ENCODE data around the gene UNK.

DNA sequence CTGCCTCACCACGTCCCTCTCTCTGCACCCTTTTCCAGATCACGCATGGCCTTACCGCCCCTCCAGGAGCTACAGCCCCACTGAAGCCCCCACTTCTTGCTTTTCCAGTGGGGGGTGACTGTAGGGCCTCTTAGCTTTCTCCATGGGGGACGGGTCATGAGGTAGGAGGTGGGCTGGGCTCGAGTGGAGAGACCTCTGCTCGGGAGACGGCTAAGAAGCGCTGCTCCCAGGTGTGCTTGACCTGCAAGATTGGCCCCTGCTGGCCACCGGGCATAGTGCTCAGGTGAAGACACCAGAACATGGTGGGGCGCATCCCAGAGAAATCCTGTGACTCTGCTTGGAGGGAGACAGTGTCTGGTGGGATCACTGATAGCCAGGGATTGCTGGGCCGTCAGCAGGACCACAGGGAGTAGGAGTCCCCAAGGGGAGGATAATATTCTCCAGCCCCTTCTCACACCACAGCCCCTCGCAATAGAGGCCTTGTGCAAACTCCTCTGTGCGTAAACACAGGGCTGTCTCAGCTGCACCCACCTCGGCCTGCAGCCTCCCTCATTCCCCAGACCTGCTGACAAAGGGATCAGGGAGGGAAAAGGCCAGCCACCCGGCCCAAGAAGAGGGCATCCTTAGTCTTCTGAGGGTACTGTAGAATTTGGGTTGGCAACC is 10.7 kb upstream of the UNK start:
- TF ChIP-seq POLR2A (IDR thresholded peaks at IDR 0.05; ENCODE audit: low read length): no peak
- no peak for TF ChIP-seq CBX2 (IDR thresholded peaks at IDR 0.05; ENCODE audit: borderline replicate concordance, low read depth)
- TF ChIP-seq RARB (CRISPR knock-in tag; IDR thresholded peaks at IDR 0.05): no peak
- TF ChIP-seq, protein P1, sequence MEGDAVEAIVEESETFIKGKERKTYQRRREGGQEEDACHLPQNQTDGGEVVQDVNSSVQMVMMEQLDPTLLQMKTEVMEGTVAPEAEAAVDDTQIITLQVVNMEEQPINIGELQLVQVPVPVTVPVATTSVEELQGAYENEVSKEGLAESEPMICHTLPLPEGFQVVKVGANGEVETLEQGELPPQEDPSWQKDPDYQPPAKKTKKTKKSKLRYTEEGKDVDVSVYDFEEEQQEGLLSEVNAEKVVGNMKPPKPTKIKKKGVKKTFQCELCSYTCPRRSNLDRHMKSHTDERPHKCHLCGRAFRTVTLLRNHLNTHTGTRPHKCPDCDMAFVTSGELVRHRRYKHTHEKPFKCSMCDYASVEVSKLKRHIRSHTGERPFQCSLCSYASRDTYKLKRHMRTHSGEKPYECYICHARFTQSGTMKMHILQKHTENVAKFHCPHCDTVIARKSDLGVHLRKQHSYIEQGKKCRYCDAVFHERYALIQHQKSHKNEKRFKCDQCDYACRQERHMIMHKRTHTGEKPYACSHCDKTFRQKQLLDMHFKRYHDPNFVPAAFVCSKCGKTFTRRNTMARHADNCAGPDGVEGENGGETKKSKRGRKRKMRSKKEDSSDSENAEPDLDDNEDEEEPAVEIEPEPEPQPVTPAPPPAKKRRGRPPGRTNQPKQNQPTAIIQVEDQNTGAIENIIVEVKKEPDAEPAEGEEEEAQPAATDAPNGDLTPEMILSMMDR (IDR thresholded peaks at IDR 0.05): no peak
- TF ChIP-seq, protein P2, sequence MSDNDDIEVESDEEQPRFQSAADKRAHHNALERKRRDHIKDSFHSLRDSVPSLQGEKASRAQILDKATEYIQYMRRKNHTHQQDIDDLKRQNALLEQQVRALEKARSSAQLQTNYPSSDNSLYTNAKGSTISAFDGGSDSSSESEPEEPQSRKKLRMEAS (IDR thresholded peaks at IDR 0.05): no peak
- TF ChIP-seq HDAC2 (IDR thresholded peaks at IDR 0.05): no peak
